Spleen (tissue), 11 donors: ENCODE results near the gene EP400. TPM values are rescaled to one million over a fixed set of nuclear protein-coding genes. Genes with fewer than 3 reads are reported as not detected.

Experiments used
- DNase-seq: peaks from one replicate; pipeline ENCODE4 v3.0.0-alpha.2; 2020
- H3K27ac ChIP-seq, 8 donors: fragments of 200-600 bp; sonication (generic) in 7 of 8; 1 replicate in 4 of 8; 2 replicates in 4 of 8; pipeline versions ENCODE4 v1.5.0 to v1.8.0; 2016 to 2021; ENCODE audit warnings: inconsistent platforms in 4 of 8, mild to moderate bottlenecking in 4 of 8, moderate library complexity in 1 of 8
- H3K27me3 ChIP-seq, 7 donors: fragments of 200-600 bp; sonication (generic) in 6 of 7; replicated peaks in 1 of 7; 1 replicate in 4 of 7; 2 replicates in 3 of 7; pipeline versions ENCODE4 v1.5.0 to v1.8.0; 2016 to 2021; ENCODE audit warnings: inconsistent platforms in 3 of 7, mild to moderate bottlenecking in 1 of 7
- H3K36me3 ChIP-seq, 6 donors: fragments of 200-600 bp; sonication (generic) in 5 of 6; 1 replicate in 4 of 6; 2 replicates in 2 of 6; pipeline versions ENCODE4 v1.5.0 to v1.8.0; 2016 to 2021; ENCODE audit warnings: inconsistent platforms in 2 of 6
- H3K4me1 ChIP-seq, 6 donors: fragments of 200-600 bp; sonication (generic) in 5 of 6; 1 replicate in 3 of 6; 2 replicates in 3 of 6; pipeline versions ENCODE4 v1.5.0 to v1.8.0; 2016 to 2021; ENCODE audit warnings: inconsistent platforms in 3 of 6
- H3K4me3 ChIP-seq, 8 donors: fragments of 200-600 bp; sonication (generic) in 7 of 8; 1 replicate in 4 of 8; 2 replicates in 4 of 8; pipeline versions ENCODE4 v1.5.0 to v1.8.0; 2016 to 2021; ENCODE audit warnings: inconsistent platforms in 4 of 8, mild to moderate bottlenecking in 4 of 8, moderate library complexity in 2 of 8
- H3K9me3 ChIP-seq, 8 donors: fragments of 200-600 bp; sonication (generic) in 7 of 8; 1 replicate in 4 of 8; 2 replicates in 4 of 8; pipeline versions ENCODE4 v1.5.0 to v1.8.0; 2016 to 2021; ENCODE audit warnings: inconsistent platforms in 4 of 8
- CTCF ChIP-seq, 11 experiments: fragments of 200-600 bp in 7 of 11; fragments of 450-650 bp in 4 of 11; sonication (generic) in 4 of 11; IDR thresholded peaks in 8 of 11; conservative IDR thresholded peaks in 3 of 11; 1 replicate in 7 of 11; 2 replicates in 4 of 11; pipeline versions ENCODE4 v1.4.0 to v1.8.0; 2016 to 2021; ENCODE audit warnings: antibody characterized with exemption in 11 of 11, inconsistent platforms in 4 of 11, mild to moderate bottlenecking in 1 of 11
- POLR2A ChIP-seq, 3 donors: fragments of 450-650 bp; IDR thresholded peaks; one replicate each; pipeline ENCODE4 v1.5.1; 2017; ENCODE audit warnings: antibody characterized with exemption in 3 of 3, mild to moderate bottlenecking in 1 of 3
- POLR2AphosphoS5 ChIP-seq, 3 donors: sonication (generic); formaldehyde crosslinking; IDR thresholded peaks; one replicate each; pipeline ENCODE4 v1.5.1; 2017; ENCODE audit warnings: antibody characterized with exemption in 3 of 3
- WGBS, 5 donors: extraction: QIAGEN DNeasy Blood & Tissue Kit in 3 of 5; methylation state at CpG; one replicate each; pipeline versions ENCODE4 v1.1.5 to v1.1.7; 2013 to 2018; 5-methylcytosine and 5-hydroxymethylcytosine counted together
- intact Hi-C: fragments of 100-400 bp; cut with DNase I; formaldehyde crosslinking; loops from one replicate; pipeline ENCODE4 v1.15.0; 2023; ENCODE audit warnings: low total_unique reads
- polyA plus RNA-seq, 3 donors: library from polyadenylated mRNA; stranded (reverse); fragments of 200-250 nt; gene quantifications; one replicate each; pipeline ENCODE4 v1.2.1, GENCODE V29; 2013
- total RNA-seq, 7 donors: library from RNA; depleted of rRNA in 3 of 7; stranded (reverse); fragments of >200 nt in 3 of 7; fragmentation: NEBNext Ultra II Directional in 4 of 7; extraction: Animal tissue kit (Norgen Biotek cat#: 25700) in 4 of 7; gene quantifications; one replicate each; pipeline versions ENCODE4 v1.1.0 to v1.2.1, GENCODE V29; 2016 to 2021
- donor health status: healthy with polysubstance abuse.
- donor health status: DM: no; HTN: no; CAD: no; lungs with moderate emphysema.
- donor health status: DM: no; HTN: no; CAD: no.
- donor health status: Bipolar disorder and iron deficiency.
- donor health status: healthy.
- donor health status: DM: no; HTN: no; CAD: no.
- donor health status: DM: yes; HTN: yes; CAD: no.

Gene EP400
- total and polyA plus RNA-seq, 10 donors: 11.8 to 70.2 (median 45.6) TPM

GRCh38 chr12:131941987-131942341, 7.8 kb upstream of the EP400 start:
- Histone ChIP-seq H3K4me3 (no peak overlapping the region), H3K4me1 (no peaks in the 10 kb centered on the region), H3K36me3 (peaks cover 4 to 83% (median 54%) of the 10 kb centered on the region in 6 donors), H3K9me3 (no peaks in the 10 kb centered on the region), H3K27ac (no peak overlapping the region), H3K27me3 (no peaks in the 10 kb centered on the region)
- TF ChIP-seq POLR2A (IDR thresholded peaks at IDR 0.05) (no peak), POLR2AphosphoS5 (IDR thresholded peaks at IDR 0.05) (no peak), CTCF (IDR thresholded peaks at IDR 0.05 in 8 of 11, conservative IDR thresholded peaks at IDR 0.05 in 3 of 11) (no peak)
- intact Hi-C loops: no loop called here
- DNase-seq: peak; percentile 41
- WGBS, 5 donors: 92 to 98% (median 96%) methylated on average over 6 to 7 of the region's 7 CpGs

GRCh38 chr12:131942671-131943070, 7.1 kb upstream of the EP400 start:
- intact Hi-C loops: no loop called here

GRCh38 chr12:131943389-131943788, 6.4 kb upstream of the EP400 start:
- intact Hi-C loops: no loop called here
- DNase-seq: peak; percentile 54

More at GRCh38 chr12:131942671-131943070, 7.1 kb upstream of the EP400 start:
- H3K27me3 ChIP-seq: no peaks in the 10 kb centered on the region
- H3K27ac ChIP-seq: no peak overlapping the region
- peak; percentile 69 for DNase-seq
- no peaks in the 10 kb centered on the region for H3K9me3 ChIP-seq
- WGBS, 5 donors: 89 to 96% (median 94%) methylated on average over 10 to 12 of the region's 12 CpGs
- no peak overlapping the region for H3K4me3 ChIP-seq
- peaks cover 0 to 4% (median 2%) of the 10 kb centered on the region in 6 donors for H3K4me1 ChIP-seq
- no peak for TF ChIP-seq POLR2AphosphoS5 (IDR thresholded peaks at IDR 0.05)
- no peak for TF ChIP-seq POLR2A (IDR thresholded peaks at IDR 0.05)
- TF ChIP-seq CTCF (IDR thresholded peaks at IDR 0.05 in 8 of 11, conservative IDR thresholded peaks at IDR 0.05 in 3 of 11): no peak
- H3K36me3 ChIP-seq: peaks cover 4 to 76% (median 54%) of the 10 kb centered on the region in 6 donors

GRCh38 chr12:131943876-131944275, 5.9 kb upstream of the EP400 start:
- peaks cover 4 to 64% (median 52%) of the 10 kb centered on the region in 6 donors for H3K36me3 ChIP-seq
- 95 to 98% (median 97%) methylated on average over 10 of the region's 10 CpGs for whole genome bisulfite sequencing, 5 donors
- intact Hi-C loops: no loop called here
- H3K4me1 ChIP-seq: peaks cover 7 to 16% (median 13%) of the 10 kb centered on the region in 6 donors
- TF ChIP-seq POLR2A (IDR thresholded peaks at IDR 0.05) (no peak), CTCF (IDR thresholded peaks at IDR 0.05 in 8 of 11, conservative IDR thresholded peaks at IDR 0.05 in 3 of 11) (no peak), POLR2AphosphoS5 (IDR thresholded peaks at IDR 0.05) (no peak)
- no peak overlapping the region for H3K27ac ChIP-seq
- H3K27me3 ChIP-seq: no peaks in the 10 kb centered on the region
- H3K9me3 ChIP-seq: no peaks in the 10 kb centered on the region
- H3K4me3 ChIP-seq: no peak overlapping the region
- peak; percentile 37 for DNase-seq

More at GRCh38 chr12:131943389-131943788, 6.4 kb upstream of the EP400 start:
- Histone ChIP-seq H3K9me3 (no peaks in the 10 kb centered on the region), H3K27me3 (no peaks in the 10 kb centered on the region), H3K4me3 (no peak overlapping the region), H3K27ac (no peak overlapping the region), H3K36me3 (peaks cover 4 to 69% (median 54%) of the 10 kb centered on the region in 6 donors), H3K4me1 (peaks cover 2 to 11% (median 8%) of the 10 kb centered on the region in 6 donors)
- no peak for TF ChIP-seq POLR2AphosphoS5 (IDR thresholded peaks at IDR 0.05)
- no peak for TF ChIP-seq CTCF (IDR thresholded peaks at IDR 0.05 in 8 of 11, conservative IDR thresholded peaks at IDR 0.05 in 3 of 11)
- no peak for TF ChIP-seq POLR2A (IDR thresholded peaks at IDR 0.05)
- WGBS, 5 donors: 90 to 99% (median 96%) methylated on average over 8 of the region's 8 CpGs
